Upper lobe of left lung (tissue), 6 donors: Measurements from ENCODE around the gene DRAM1. TPM values are rescaled to one million over a fixed set of nuclear protein-coding genes. Genes with fewer than 3 reads are reported as not detected.

Source experiments
- ATAC-seq, 2 donors: fragments of 200-7000 bp; cut with Tn5 transposase; one replicate each; pipeline ENCODE4 v1.9.1; 2022; ENCODE audit warnings: mild to moderate bottlenecking in 2 of 2, moderate library complexity in 2 of 2; ENCODE audit not compliant: low FRiP score in 2 of 2
- DNase-seq, 2 donors: peaks; one replicate each; pipeline ENCODE4 v3.0.0-alpha.2; 2019 to 2020
- H3K27ac ChIP-seq, 4 donors: fragments of 200-600 bp; sonication (generic); one replicate each; pipeline ENCODE4 v1.5.1; 2016 to 2019
- H3K27me3 ChIP-seq, 4 donors: fragments of 200-600 bp; sonication (generic); one replicate each; pipeline ENCODE4 v1.5.1; 2017 to 2019
- H3K36me3 ChIP-seq, 4 donors: fragments of 200-600 bp; sonication (generic); one replicate each; pipeline ENCODE4 v1.5.1; 2016 to 2019
- H3K4me1 ChIP-seq, 4 donors: fragments of 200-600 bp; sonication (generic); one replicate each; pipeline ENCODE4 v1.5.1; 2018 to 2019
- H3K4me3 ChIP-seq, 4 donors: fragments of 200-600 bp; sonication (generic); one replicate each; pipeline ENCODE4 v1.5.1; 2017 to 2019; ENCODE audit warnings: mild to moderate bottlenecking in 2 of 4, moderate library complexity in 1 of 4
- H3K9me3 ChIP-seq, 4 donors: fragments of 200-600 bp; sonication (generic); one replicate each; pipeline ENCODE4 v1.5.1; 2018 to 2019
- CTCF ChIP-seq, 6 experiments: fragments of 450-650 bp in 4 of 6; fragments of 200-600 bp in 2 of 6; sonication (generic) in 2 of 6; IDR thresholded peaks; one replicate each; pipeline ENCODE4 v1.5.1; 2016 to 2019; ENCODE audit warnings: antibody characterized with exemption in 6 of 6
- EP300 ChIP-seq, 4 donors: sonication (generic); formaldehyde crosslinking; IDR thresholded peaks; one replicate each; pipeline ENCODE4 v1.5.1; 2017; ENCODE audit warnings: antibody characterized with exemption in 4 of 4, control low read depth in 2 of 4
- POLR2A ChIP-seq, 4 donors: fragments of 450-650 bp; IDR thresholded peaks; one replicate each; pipeline ENCODE4 v1.5.1; 2016 to 2017; ENCODE audit warnings: antibody characterized with exemption in 4 of 4, mild to moderate bottlenecking in 2 of 4
- POLR2AphosphoS5 ChIP-seq, 2 donors: sonication (generic); formaldehyde crosslinking; IDR thresholded peaks; one replicate each; pipeline ENCODE4 v1.5.1; 2017; ENCODE audit warnings: antibody characterized with exemption in 2 of 2
- WGBS, 2 donors: methylation state at CpG; one replicate each; pipeline ENCODE4 v1.1.5; 2017 to 2018; 5-methylcytosine and 5-hydroxymethylcytosine counted together
- total RNA-seq, 6 donors: library from RNA; depleted of rRNA in 4 of 6; stranded (reverse); fragments of >200 nt in 4 of 6; gene quantifications; one replicate each; pipeline versions ENCODE4 v1.1.0 to v1.2.1, GENCODE V29; 2016 to 2021
- donor health status: DM: no; HTN: no; CAD: no; lungs with moderate emphysema.
- donor health status: DM: no; HTN: yes; CAD: no; lungs with severe emphysema.

Gene DRAM1
- total RNA-seq, 6 donors from 2014 or later, result 28.9 to 203 (median 142) TPM

GRCh38 chr12:101942250-101942605 is 64.8 kb downstream of the DRAM1 start:
- no peak overlapping the region for H3K27ac ChIP-seq
- no peak for TF ChIP-seq EP300 (IDR thresholded peaks at IDR 0.05)
- no peak for TF ChIP-seq CTCF (IDR thresholded peaks at IDR 0.05)
- TF ChIP-seq POLR2AphosphoS5 (IDR thresholded peaks at IDR 0.05), result no peak
- TF ChIP-seq POLR2A (IDR thresholded peaks at IDR 0.05), result no peak
- no peaks in the 10 kb centered on the region for H3K27me3 ChIP-seq
- H3K4me3 ChIP-seq, result no peak overlapping the region
- peaks cover 0 to 12% (median 6%) of the 10 kb centered on the region in 4 donors for H3K4me1 ChIP-seq
- no peaks in the 10 kb centered on the region for H3K36me3 ChIP-seq
- ATAC-seq (no peak), DNase-seq (no peak)
- no peaks in the 10 kb centered on the region for H3K9me3 ChIP-seq
- 94 to 100% methylated on average over 1 of the region's 1 CpG for WGBS, 2 donors

- WGBS, 2 donors, result 72 to 77% methylated on average over 15 of the region's 15 CpGs
- Histone ChIP-seq H3K36me3 (no peaks in the 10 kb centered on the region), H3K9me3 (no peaks in the 10 kb centered on the region), H3K4me3 (no peak overlapping the region), H3K27me3 (no peaks in the 10 kb centered on the region), H3K27ac (no peak overlapping the region), H3K4me1 (peaks cover 0 to 5% (median 0%) of the 10 kb centered on the region in 4 donors)
- no peak for DNase-seq
- TF ChIP-seq POLR2A (IDR thresholded peaks at IDR 0.05) (no peak), CTCF (IDR thresholded peaks at IDR 0.05) (no peak), EP300 (IDR thresholded peaks at IDR 0.05) (no peak), POLR2AphosphoS5 (IDR thresholded peaks at IDR 0.05) (no peak)
- no peak for ATAC-seq
These were observed 68.2 kb downstream of the DRAM1 start for GRCh38 chr12:101945369-101946232.

- H3K27ac ChIP-seq, result no peak overlapping the region
- DNase-seq, result no peak
- no peaks in the 10 kb centered on the region for H3K36me3 ChIP-seq
- no peaks in the 10 kb centered on the region for H3K9me3 ChIP-seq
- no peak for TF ChIP-seq EP300 (IDR thresholded peaks at IDR 0.05)
- no peak for TF ChIP-seq POLR2A (IDR thresholded peaks at IDR 0.05)
- no peak for TF ChIP-seq CTCF (IDR thresholded peaks at IDR 0.05)
- TF ChIP-seq POLR2AphosphoS5 (IDR thresholded peaks at IDR 0.05), result no peak
- 83 to 86% methylated on average over 1 of the region's 1 CpG for WGBS, 2 donors
- H3K4me3 ChIP-seq, result no peak overlapping the region
- no peaks in the 10 kb centered on the region for H3K27me3 ChIP-seq
- no peak for ATAC-seq
- H3K4me1 ChIP-seq, result peaks cover 0 to 5% (median 0%) of the 10 kb centered on the region in 4 donors
These were observed 68.8 kb downstream of the DRAM1 start for GRCh38 chr12:101946233-101946611.

GRCh38 chr12:101947316-101947715 is 69.9 kb downstream of the DRAM1 start:
- Histone ChIP-seq H3K27me3 (no peaks in the 10 kb centered on the region), H3K9me3 (no peaks in the 10 kb centered on the region), H3K4me3 (no peak overlapping the region), H3K36me3 (no peaks in the 10 kb centered on the region), H3K4me1 (peaks cover 0 to 5% (median 0%) of the 10 kb centered on the region in 4 donors), H3K27ac (no peak overlapping the region)
- 96 to 100% methylated on average over 1 of the region's 1 CpG for WGBS, 2 donors
- TF ChIP-seq POLR2AphosphoS5 (IDR thresholded peaks at IDR 0.05) (no peak), POLR2A (IDR thresholded peaks at IDR 0.05) (no peak)
- ATAC-seq (no peak), DNase-seq (no peak)

GRCh38 chr12:101948365-101948764 is 71.0 kb downstream of the DRAM1 start:
- 89 to 94% methylated on average over 2 to 3 of the region's 3 CpGs for WGBS, 2 donors

More at GRCh38 chr12:101948365-101948764, 71.0 kb downstream of the DRAM1 start:
- no peak for TF ChIP-seq CTCF (IDR thresholded peaks at IDR 0.05)
- no peak for TF ChIP-seq POLR2AphosphoS5 (IDR thresholded peaks at IDR 0.05)
- no peak for TF ChIP-seq EP300 (IDR thresholded peaks at IDR 0.05)
- no peak for TF ChIP-seq POLR2A (IDR thresholded peaks at IDR 0.05)
- DNase-seq, result no peak
- Histone ChIP-seq H3K27me3 (no peaks in the 10 kb centered on the region), H3K9me3 (no peaks in the 10 kb centered on the region), H3K27ac (no peak overlapping the region), H3K36me3 (no peaks in the 10 kb centered on the region), H3K4me1 (peaks cover 0 to 5% (median 0%) of the 10 kb centered on the region in 4 donors), H3K4me3 (no peak overlapping the region)
- no peak for ATAC-seq
